GM12892 (cell line): ENCODE measurements around the gene TXK.

ENCODE experiments used
- POLR2A ChIP-seq: IDR thresholded peaks from 2 replicates; pipeline ENCODE4 v1.6.1; 2011; ENCODE audit warnings: low read depth, low read length, control low read depth
- POLR2AphosphoS5 ChIP-seq: IDR thresholded peaks from 2 replicates; pipeline ENCODE4 v1.6.1; 2011; ENCODE audit warnings: low read depth, low read length, control low read depth

DNA sequence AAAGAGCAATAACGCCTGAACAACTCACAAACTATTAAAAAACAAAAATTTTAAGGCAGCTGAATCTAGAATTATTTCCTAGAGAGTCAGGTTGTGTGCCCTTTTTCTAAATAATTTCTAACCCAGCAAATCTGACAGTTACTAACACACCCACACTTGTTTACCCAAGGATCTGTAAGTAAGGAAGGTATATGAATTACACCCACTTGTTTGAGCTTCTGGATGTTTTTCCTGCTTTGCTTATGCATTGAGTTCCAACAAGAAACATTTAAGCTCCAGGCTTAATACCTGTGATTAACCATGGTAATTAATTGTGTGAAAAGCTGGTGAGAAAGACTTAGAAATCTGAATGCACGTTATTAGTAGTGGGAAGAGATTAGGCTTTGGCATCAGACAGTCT, 115.9 kb downstream of the TXK start:
- no peak for TF ChIP-seq POLR2A
- no peak for TF ChIP-seq POLR2AphosphoS5
